Mucosa of stomach (tissue), 1 donor: Measurements from ENCODE around the gene ANK3.
"Not testable (repeated sequence)": the region's sequence is repeated elsewhere in the genome, so short reads cannot be mapped to it uniquely, and the experiment has no call there.

ENCODE experiments used
- H3K27me3 ChIP-seq: one replicate; pipeline ENCODE4 v1.7.0; 2013; ENCODE audit warnings: mild to moderate bottlenecking, low read length; ENCODE audit not compliant: control insufficient read depth, insufficient read depth
- H3K36me3 ChIP-seq: one replicate; pipeline ENCODE4 v1.7.0; 2013; ENCODE audit warnings: low read length; ENCODE audit not compliant: control insufficient read depth, insufficient read depth
- H3K4me1 ChIP-seq: one replicate; pipeline ENCODE4 v1.7.0; 2013; ENCODE audit warnings: mild to moderate bottlenecking, low read length; ENCODE audit not compliant: control insufficient read depth, insufficient read depth
- H3K4me3 ChIP-seq: one replicate; pipeline ENCODE4 v1.7.0; 2013; ENCODE audit warnings: low read length
- H3K9ac ChIP-seq: one replicate; pipeline ENCODE4 v1.7.0; 2013; ENCODE audit warnings: mild to moderate bottlenecking, low read length, moderate library complexity
- H3K9me3 ChIP-seq: one replicate; pipeline ENCODE4 v1.7.0; 2013; ENCODE audit warnings: mild to moderate bottlenecking, low read length, moderate library complexity; ENCODE audit not compliant: control insufficient read depth
- donor health status: Pancreatic carcinoma.

ANK3 gene

DNA sequence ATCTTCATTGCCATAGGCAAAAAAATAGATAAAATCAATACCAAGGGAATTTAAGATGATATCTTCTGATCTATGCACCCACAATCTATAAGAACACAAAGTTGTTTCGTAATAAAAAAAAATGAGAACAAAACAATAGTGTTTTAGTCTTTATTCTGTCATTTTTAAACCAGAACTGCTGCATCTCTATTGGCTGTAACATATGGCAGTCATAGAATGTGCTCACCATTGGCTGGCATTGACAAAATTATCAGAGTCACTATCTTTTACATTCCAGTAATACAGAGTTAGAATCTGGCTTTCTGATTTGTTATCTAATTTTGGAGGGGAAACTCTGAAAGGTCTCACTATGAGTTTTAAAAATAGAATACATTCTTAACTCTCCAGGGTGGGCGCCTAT lies 344.7 kb downstream of the ANK3 start:
- Histone ChIP-seq H3K4me1 (peaks cover 28% of the 10 kb centered on the region), H3K9me3 (no peaks in the 10 kb centered on the region), H3K36me3 (no peaks in the 10 kb centered on the region), H3K9ac (no peak overlapping the region), H3K27me3 (no peaks in the 10 kb centered on the region), H3K4me3 (no peak overlapping the region)

DNA sequence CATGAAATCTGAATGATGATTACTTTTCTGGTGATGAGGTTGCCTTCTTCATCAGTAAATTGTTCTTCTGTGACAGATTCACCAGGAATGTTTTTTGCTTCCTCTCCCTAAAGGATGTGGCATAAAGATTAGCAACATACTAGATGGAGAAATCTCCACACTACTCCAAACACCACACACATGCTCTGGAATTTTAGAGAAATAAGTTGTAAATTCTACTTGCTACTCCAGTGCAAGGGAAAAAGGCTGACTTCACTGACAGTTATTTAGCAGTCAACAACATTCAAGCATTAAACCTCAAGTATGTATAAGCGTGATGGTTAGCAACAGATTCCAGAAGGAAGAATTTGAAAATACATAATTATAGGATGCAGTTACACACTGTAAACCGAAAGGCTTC lies 345.4 kb downstream of the ANK3 start:
- Histone ChIP-seq H3K9ac (no peak overlapping the region), H3K36me3 (no peaks in the 10 kb centered on the region), H3K27me3 (no peaks in the 10 kb centered on the region), H3K4me3 (no peak overlapping the region), H3K4me1 (peaks cover 28% of the 10 kb centered on the region), H3K9me3 (no peaks in the 10 kb centered on the region)

DNA sequence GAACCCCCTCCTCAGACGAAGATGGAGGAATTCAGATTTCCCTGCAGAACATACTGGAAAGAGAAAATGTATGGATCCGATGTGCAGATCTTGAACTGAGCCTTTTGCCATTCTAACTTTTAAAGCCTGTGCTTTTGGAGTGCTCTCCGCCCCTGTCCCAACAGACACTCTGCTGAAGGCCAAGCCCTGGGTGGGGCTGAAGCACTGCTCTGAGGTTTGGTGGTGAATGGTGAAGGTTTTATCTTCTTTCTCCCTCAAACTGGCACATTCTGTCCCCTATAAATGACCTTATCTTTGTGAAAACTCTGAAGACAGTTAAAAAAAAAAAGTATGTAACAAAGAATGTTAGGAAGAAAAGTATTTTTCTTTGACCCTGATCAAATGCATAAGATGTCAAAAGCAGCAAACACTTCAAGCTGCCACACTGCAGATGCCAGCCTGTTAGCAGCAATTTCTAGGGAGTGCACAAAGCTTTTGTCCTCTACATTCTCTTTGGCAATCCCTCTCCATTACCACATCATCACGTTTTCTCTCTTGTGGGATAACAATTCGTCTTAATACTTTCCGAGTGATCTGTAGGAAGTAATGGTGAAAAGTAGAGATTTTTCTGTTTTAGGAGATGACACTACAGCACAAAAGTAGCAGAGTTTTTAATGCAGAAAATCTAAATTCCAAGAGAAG lies 346.0 kb downstream of the ANK3 start:
- Histone ChIP-seq H3K9me3 (no peaks in the 10 kb centered on the region), H3K27me3 (no peaks in the 10 kb centered on the region), H3K9ac (no peak overlapping the region), H3K36me3 (no peaks in the 10 kb centered on the region), H3K4me3 (no peak overlapping the region), H3K4me1 (peaks cover 28% of the 10 kb centered on the region)

DNA sequence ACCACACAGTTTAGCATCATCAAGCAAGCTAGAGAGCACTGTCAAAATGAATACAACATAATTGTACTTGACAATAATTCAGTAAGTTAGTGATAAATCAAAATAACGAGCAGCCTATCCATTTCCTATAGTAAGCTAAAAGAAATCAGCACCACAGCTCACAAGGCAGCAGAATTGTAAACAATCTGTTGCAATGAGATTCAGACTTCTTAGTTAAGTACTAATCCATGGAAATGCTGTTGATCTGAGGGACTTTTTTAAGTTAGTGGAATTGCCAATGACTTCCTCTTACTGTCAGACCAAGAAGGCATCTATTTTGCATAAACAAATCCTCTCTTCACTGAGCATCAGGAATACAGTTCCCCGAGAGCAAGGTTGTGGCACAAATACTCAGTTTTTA lies 346.8 kb downstream of the ANK3 start:
- no peaks in the 10 kb centered on the region for H3K27me3 ChIP-seq
- no peaks in the 10 kb centered on the region for H3K36me3 ChIP-seq
- H3K9ac ChIP-seq = no peak overlapping the region
- H3K4me1 ChIP-seq = peaks cover 28% of the 10 kb centered on the region
- no peaks in the 10 kb centered on the region for H3K9me3 ChIP-seq
- H3K4me3 ChIP-seq = no peak overlapping the region

- H3K9me3 ChIP-seq = no peaks in the 10 kb centered on the region
- H3K36me3 ChIP-seq = no peaks in the 10 kb centered on the region
- H3K9ac ChIP-seq = no peak overlapping the region
- no peaks in the 10 kb centered on the region for H3K27me3 ChIP-seq
- peaks cover 28% of the 10 kb centered on the region for H3K4me1 ChIP-seq
- H3K4me3 ChIP-seq = no peak overlapping the region
Measured at GRCh38 chr10:60042262-60042661, 347.4 kb downstream of the ANK3 start.

- Histone ChIP-seq H3K9me3 (no peaks in the 10 kb centered on the region), H3K9ac (no peak overlapping the region), H3K4me3 (no peak overlapping the region)
Measured at GRCh38 chr10:60041489-60042133, 348.1 kb downstream of the ANK3 start.

DNA sequence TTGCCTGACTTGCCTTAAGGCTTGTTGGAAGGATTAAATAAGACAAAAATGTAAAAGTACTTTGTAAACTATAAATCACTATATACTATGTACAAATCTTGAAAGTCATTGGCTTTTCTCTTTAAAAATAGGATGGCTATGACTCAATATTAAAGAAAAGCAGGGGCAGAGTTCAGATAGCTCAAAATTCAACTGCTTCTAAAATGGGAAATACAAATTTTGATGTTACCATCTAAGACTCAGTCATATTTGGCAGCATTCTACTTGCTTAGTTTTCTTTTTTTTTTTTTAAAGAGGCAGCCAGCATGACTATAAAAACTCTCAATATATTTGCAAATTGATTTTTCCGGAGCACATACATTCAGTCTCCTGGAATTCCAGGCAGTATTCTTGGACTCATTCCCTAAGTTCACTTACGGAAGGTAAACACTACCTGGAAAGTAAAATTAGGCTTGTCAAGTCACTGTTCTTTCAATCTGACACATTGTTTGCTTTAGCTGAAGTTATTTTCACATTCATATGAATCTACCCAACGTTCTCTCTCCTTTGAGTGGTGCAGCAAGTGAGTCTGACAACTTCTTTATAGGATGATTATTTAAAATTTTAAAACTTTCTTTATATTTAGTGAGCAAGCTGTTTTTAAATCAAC lies 349.5 kb downstream of the ANK3 start:
- Histone ChIP-seq H3K4me1 (peaks cover 28% of the 10 kb centered on the region), H3K36me3 (no peaks in the 10 kb centered on the region)

More at GRCh38 chr10:60041489-60042133, 348.1 kb downstream of the ANK3 start:
- Histone ChIP-seq H3K27me3 (no peaks in the 10 kb centered on the region), H3K36me3 (no peaks in the 10 kb centered on the region), H3K4me1 (peaks cover 28% of the 10 kb centered on the region)

GRCh38 chr10:60035984-60036383 lies 353.7 kb downstream of the ANK3 start:
- H3K9ac ChIP-seq = no peak overlapping the region
- no peaks in the 10 kb centered on the region for H3K9me3 ChIP-seq
- H3K27me3 ChIP-seq = no peaks in the 10 kb centered on the region
- no peak overlapping the region for H3K4me3 ChIP-seq
- H3K4me1 ChIP-seq = peaks cover 2% of the 10 kb centered on the region
- no peaks in the 10 kb centered on the region for H3K36me3 ChIP-seq

More for the DNA sequence above, 349.5 kb downstream of the ANK3 start:
- Histone ChIP-seq H3K9me3 (no peaks in the 10 kb centered on the region), H3K9ac (no peak overlapping the region), H3K27me3 (no peaks in the 10 kb centered on the region), H3K4me3 (no peak overlapping the region)

- H3K4me3 ChIP-seq, H3K36me3 ChIP-seq, H3K9ac ChIP-seq, H3K27me3 ChIP-seq, H3K4me1 ChIP-seq, H3K9me3 ChIP-seq: not testable (repeated sequence)
Measured at GRCh38 chr10:60035375-60035774, 354.3 kb downstream of the ANK3 start.

DNA sequence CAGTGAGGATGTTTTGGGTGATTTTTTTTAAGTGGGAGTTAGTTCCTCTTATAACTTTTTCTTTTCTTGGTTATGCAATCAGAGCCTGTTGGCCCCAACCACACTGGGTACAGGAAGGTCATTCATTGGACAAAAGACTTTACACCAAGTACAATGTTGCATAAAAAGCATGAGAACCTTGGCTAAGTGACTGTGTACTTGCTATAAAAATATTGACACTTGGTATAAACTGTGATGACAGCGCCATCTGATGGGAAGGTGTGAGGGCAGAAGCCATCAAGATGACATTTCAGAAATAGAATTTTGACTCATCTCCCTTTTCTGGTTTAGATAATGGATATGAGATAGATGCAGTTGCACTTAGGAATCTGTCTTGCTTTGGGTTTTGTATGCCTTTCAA lies 357.0 kb downstream of the ANK3 start:
- no peaks in the 10 kb centered on the region for H3K9me3 ChIP-seq
- H3K9ac ChIP-seq = no peak overlapping the region
- no peaks in the 10 kb centered on the region for H3K4me1 ChIP-seq
- no peak overlapping the region for H3K4me3 ChIP-seq
- no peaks in the 10 kb centered on the region for H3K36me3 ChIP-seq
- no peaks in the 10 kb centered on the region for H3K27me3 ChIP-seq

DNA sequence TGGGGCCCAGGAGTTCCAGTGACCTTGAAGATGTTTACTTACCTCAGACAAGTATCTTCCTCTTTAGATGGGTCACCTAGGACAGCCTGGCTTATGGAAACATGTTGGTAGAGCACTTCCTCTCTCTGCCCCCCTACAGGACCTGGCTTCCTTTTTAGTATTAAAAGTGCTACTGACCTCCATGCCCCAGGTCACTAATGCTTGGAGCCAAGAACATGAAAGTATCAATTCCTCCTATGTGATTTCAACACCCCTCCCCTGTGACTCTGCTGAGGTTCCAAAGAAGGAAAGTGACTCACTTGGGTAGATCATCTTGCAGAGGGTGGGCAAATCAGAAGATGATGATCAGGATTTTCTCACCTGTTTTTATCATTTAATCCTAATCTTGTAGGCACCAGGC lies 358.0 kb downstream of the ANK3 start:
- no peak overlapping the region for H3K4me3 ChIP-seq
- H3K27me3 ChIP-seq = no peaks in the 10 kb centered on the region
- no peaks in the 10 kb centered on the region for H3K9me3 ChIP-seq
- no peaks in the 10 kb centered on the region for H3K4me1 ChIP-seq
- H3K36me3 ChIP-seq = no peaks in the 10 kb centered on the region
- no peak overlapping the region for H3K9ac ChIP-seq

DNA sequence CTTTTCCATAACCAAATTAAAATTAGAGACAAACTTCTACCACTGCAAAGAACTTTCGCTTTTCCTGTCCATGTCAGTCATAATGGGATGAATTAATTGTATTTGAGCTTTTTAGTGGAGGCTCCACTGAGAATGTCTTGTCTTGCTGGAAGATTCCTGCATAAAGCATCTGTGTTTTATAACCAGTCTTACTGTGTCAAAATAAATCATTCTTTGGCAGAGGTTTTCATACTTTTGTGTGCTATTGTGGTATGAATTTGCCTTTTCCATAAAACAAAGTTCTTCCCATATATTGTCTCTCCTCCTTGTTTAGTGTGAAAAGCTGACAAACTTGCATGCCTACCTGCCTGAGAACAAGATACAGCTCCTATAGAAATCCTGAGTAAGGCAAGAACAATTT lies 358.5 kb downstream of the ANK3 start:
- Histone ChIP-seq H3K9me3 (no peaks in the 10 kb centered on the region), H3K27me3 (no peaks in the 10 kb centered on the region), H3K4me3 (no peak overlapping the region), H3K9ac (no peak overlapping the region), H3K36me3 (no peaks in the 10 kb centered on the region), H3K4me1 (no peaks in the 10 kb centered on the region)
